K562 (cell line): ENCODE results near the gene AFAP1. TPM values are rescaled to one million over a fixed set of nuclear protein-coding genes. Genes with fewer than 3 reads are reported as not detected.

Experiments used
- ATAC-seq: fragments of 200-7000 bp; cut with Tn5 transposase; 3 replicates; pipeline ENCODE4 v1.9.1; 2020; ENCODE audit warnings: moderate library complexity
- BruUV-seq: library from RNA; stranded (reverse); fragments of 400-500 nt; replicated peaks from 2 replicates; lab custom pipeline; 2021; lab: Mats Ljungman, UMichigan
- CTCF ChIA-PET: fragments of 300-600 bp; formaldehyde crosslinking; extraction: SDS; loops from one replicate; lab custom pipeline; 2021; ENCODE audit warnings: low intra/inter-chr PET ratio; lab: Yijun Ruan, JAX
- POLR2A ChIA-PET: fragments of 300-600, 350-650 bp; sonication (Branson Sonifier 250); formaldehyde crosslinking; extraction: SDS; loops from one replicate; lab custom pipeline; 2021; ENCODE audit warnings: antibody characterized with exemption, inconsistent platforms; lab: Yijun Ruan, JAX
- DNase-seq, 4 experiments: peaks; one replicate each; pipeline versions ENCODE4 v3.0.0 to v3.0.0-alpha.2; 2011 to 2018; ENCODE audit warnings: low spot score in 3 of 4, mixed read lengths in 3 of 4; ENCODE audit errors: extremely low read depth in 1 of 4
- FAIRE-seq: peaks from 2 replicates; lab custom pipeline; 2011; peaks lifted over from hg19 to GRCh38; lab: Jason Lieb, UNC
- H2AFZ ChIP-seq: 2 replicates; pipeline ENCODE4 v1.6.0; 2011; ENCODE audit warnings: low read depth, low read length, control low read depth, inconsistent platforms
- H3K27ac ChIP-seq: fragments of 200-600 bp; 3 replicates; pipeline ENCODE4 v1.8.0; 2011; ENCODE audit warnings: low read depth, mild to moderate bottlenecking, control low read depth, inconsistent platforms, low read length, moderate library complexity, mixed read lengths; ENCODE audit errors: extremely low read depth
- H3K27me3 ChIP-seq, 2 experiments: fragments of 300-600 bp in 1 of 2; 2 replicates in 1 of 2; 3 replicates in 1 of 2; pipeline versions ENCODE4 v1.6.0 to v1.8.0; 2011; ENCODE audit warnings: inconsistent platforms in 2 of 2, low read length in 2 of 2, mild to moderate bottlenecking in 1 of 2, mixed read lengths in 1 of 2, moderate library complexity in 1 of 2; ENCODE audit not compliant: control insufficient read depth in 2 of 2, insufficient read depth in 2 of 2
- H3K36me3 ChIP-seq: fragments of 300-600 bp; 3 replicates; pipeline ENCODE4 v1.8.0; 2011; ENCODE audit warnings: mild to moderate bottlenecking, low read length, inconsistent platforms; ENCODE audit not compliant: control insufficient read depth, insufficient read depth
- H3K4me1 ChIP-seq, 2 experiments: fragments of 200-600 bp in 1 of 2; replicated peaks in 1 of 2; 2 replicates in 1 of 2; 3 replicates in 1 of 2; pipeline versions ENCODE4 v1.5.1 to v1.8.0; 2011; ENCODE audit warnings: inconsistent platforms in 2 of 2, low read length in 2 of 2, mild to moderate bottlenecking in 1 of 2, mixed read lengths in 1 of 2, moderate library complexity in 1 of 2; ENCODE audit not compliant: control insufficient read depth in 2 of 2, insufficient read depth in 2 of 2
- H3K4me2 ChIP-seq: 2 replicates; pipeline ENCODE4 v1.6.1; 2011; ENCODE audit warnings: low read length, control low read depth, inconsistent platforms, mixed read lengths; ENCODE audit not compliant: insufficient read depth
- H3K4me3 ChIP-seq: fragments of 200-600 bp; sonication (generic), shearing (Covaris generic); 2 replicates; pipeline ENCODE4 v1.5.1; 2016; ENCODE audit warnings: control low read depth, inconsistent platforms
- H3K79me2 ChIP-seq: fragments of 200-600 bp; 3 replicates; pipeline ENCODE4 v1.8.0; 2011; ENCODE audit warnings: low read length, inconsistent platforms; ENCODE audit not compliant: control insufficient read depth, insufficient read depth
- H3K9ac ChIP-seq, 2 experiments: 2 replicates each; pipeline versions ENCODE4 v1.6.0 to v1.6.1; 2011; ENCODE audit warnings: low read depth in 2 of 2, low read length in 2 of 2, control low read depth in 1 of 2, inconsistent platforms in 1 of 2, mild to moderate bottlenecking in 1 of 2, mixed read lengths in 1 of 2; ENCODE audit not compliant: insufficient read depth in 1 of 2
- H3K9me1 ChIP-seq: one replicate; pipeline ENCODE4 v1.6.0; 2011; ENCODE audit warnings: inconsistent platforms, mild to moderate bottlenecking, low read length, moderate library complexity; ENCODE audit not compliant: control insufficient read depth, insufficient read depth
- H3K9me3 ChIP-seq: replicated peaks from 2 replicates; pipeline ENCODE4 v1.5.1; 2011; ENCODE audit warnings: low read depth, low read length, inconsistent platforms; ENCODE audit not compliant: control insufficient read depth, insufficient read depth
- H4K20me1 ChIP-seq: replicated peaks from 2 replicates; pipeline ENCODE4 v1.6.1; 2011; ENCODE audit warnings: low read length, inconsistent platforms, mixed read lengths; ENCODE audit not compliant: control insufficient read depth, insufficient read depth
- HEY1 ChIP-seq: fragments of 250-450 bp; sonication (Bioruptor Pico); IDR thresholded peaks from 2 replicates; pipeline ENCODE4 v1.5.0; 2020; ENCODE audit warnings: mild to moderate bottlenecking, moderate library complexity, borderline replicate concordance
- PBX2 ChIP-seq, 2 experiments: IDR thresholded peaks in 1 of 2; conservative IDR thresholded peaks in 1 of 2; 2 replicates each; pipeline ENCODE4 v1.6.1; 2016; ENCODE audit warnings: low read depth in 2 of 2, mild to moderate bottlenecking in 1 of 2, missing compliant biosample characterization in 1 of 2, missing genetic modification characterization in 1 of 2, moderate library complexity in 1 of 2
- PTRF ChIP-seq: fragments of 450-650 bp; IDR thresholded peaks from 2 replicates; pipeline ENCODE4 v1.6.1; 2016; ENCODE audit warnings: mild to moderate bottlenecking, missing genetic modification characterization, missing compliant biosample characterization
- RFX5 ChIP-seq: IDR thresholded peaks from 2 replicates; pipeline ENCODE4 v1.6.1; 2011; ENCODE audit warnings: low read depth, mild to moderate bottlenecking, improper control_type of control experiment, low read length
- WGBS: fragments of 100-300 bp; shearing (Covaris generic); methylation state at CpG from one replicate; pipeline ENCODE4 v1.1.6; 2016; ENCODE audit warnings: low coverage, mixed read lengths; ENCODE audit not compliant: insufficient coverage; ENCODE audit errors: missing lambda C conversion rate; 5-methylcytosine and 5-hydroxymethylcytosine counted together
- in situ Hi-C: fragments of 300-500 bp; cut with MboI; formaldehyde crosslinking; loops from 4 replicates; pipeline ENCODE4 v1.15.0; 2018; ENCODE audit warnings: inconsistent platforms, mixed read lengths
- intact Hi-C: fragments of 100-400 bp; cut with micrococcal nuclease; formaldehyde crosslinking; loops from 2 replicates; pipeline ENCODE4 v1.14.2; 2022
- polyA plus RNA-seq, 8 experiments: library from polyadenylated mRNA; depleted of rRNA in 4 of 8; stranded (reverse) in 5 of 8; unstranded in 3 of 8; fragments of >200 nt; fragmentation: Nextera tagmentation in 2 of 8; fragmentation: Illumina TruSeq in 1 of 8; extraction: Ambion mirVana in 2 of 8; extraction: Trizol in 1 of 8; gene quantifications; 2 replicates each; pipeline versions ENCODE4 v1.2.1 to v1.2.3, GENCODE V29; 2011 to 2014; ENCODE audit warnings: inconsistent platforms in 1 of 8, missing spikeins in 1 of 8
- total RNA-seq, 7 experiments: library from RNA; depleted of rRNA in 6 of 7; stranded (reverse); fragments of >200 nt in 6 of 7; fragmentation: Illumina TruSeq in 2 of 7; extraction: Trizol in 2 of 7; gene quantifications; 2 replicates each; pipeline versions ENCODE4 v1.2.1 to v1.2.3, GENCODE V29; 2011 to 2021; ENCODE audit warnings: low replicate concordance in 1 of 7

Gene AFAP1
- total and polyA plus RNA-seq, 9 of the 15 experiments (the other 6 are each of a cell fraction or from before 2014, with no cell fraction given), result 0.07 to 0.42 (median 0.12) TPM; not detected in 1

GRCh38 chr4:7771056-7771455 is 168.6 kb downstream of the AFAP1 start:
- POLR2A ChIA-PET, result no interaction called here

More at GRCh38 chr4:7771056-7771455, 168.6 kb downstream of the AFAP1 start:
- H3K79me2 ChIP-seq, result no peaks in the 10 kb centered on the region
- no peak overlapping the region for H3K9ac ChIP-seq
- H3K36me3 ChIP-seq, result peaks cover 13% of the 10 kb centered on the region
- no peaks in the 10 kb centered on the region; a peak in 1 of 5 replicates for H3K4me1 ChIP-seq
- no peak for FAIRE-seq
- H3K27me3 ChIP-seq, result no peaks in the 10 kb centered on the region; a peak in 1 of 5 replicates
- no TSS peak for BruUV-seq
- DNase-seq, result no peak
- no peak overlapping the region for H3K4me2 ChIP-seq
- no peak for ATAC-seq
- in situ Hi-C loops (no loop called here), intact Hi-C loops (no loop called here)
- H3K9me3 ChIP-seq, result no peaks in the 10 kb centered on the region; the same call in 1 of the 2 replicates
- no peaks in the 10 kb centered on the region for H3K9me1 ChIP-seq
- H3K4me3 ChIP-seq, result no peak overlapping the region
- no peak overlapping the region for H2AFZ ChIP-seq
- H4K20me1 ChIP-seq, result no peaks in the 10 kb centered on the region; the same call in 1 of the 2 replicates
- CTCF ChIA-PET, result no interaction called here
- no peak overlapping the region for H3K27ac ChIP-seq
- WGBS, result 46% methylated on average over 6 of the region's 6 CpGs
- TF ChIP-seq PTRF (no peak), PBX2 (CRISPR knock-in tag; IDR thresholded peaks at IDR 0.05; ENCODE audit: low read depth) (no peak), PBX2 (tag; conservative IDR thresholded peaks at IDR 0.05; ENCODE audit: low read depth) (no peak), HEY1 (CRISPR knock-in tag) (no peak), RFX5 (no peak)
